Muscle of leg (tissue), 11 donors: ENCODE results near the gene PCDH9. TPM values are rescaled to one million over a fixed set of nuclear protein-coding genes. Genes with fewer than 3 reads are reported as not detected.
"Not testable (repeated sequence)": the region's sequence is repeated elsewhere in the genome, so short reads cannot be mapped to it uniquely, and the experiment has no call there.

ENCODE experiments used
- DNase-seq: peaks from one replicate; pipeline ENCODE4 v3.0.0; 2013
- H3K27ac ChIP-seq: one replicate; pipeline ENCODE4 v1.5.1; 2013; ENCODE audit warnings: mild to moderate bottlenecking, low read length, control low read depth
- H3K27me3 ChIP-seq: one replicate; pipeline ENCODE4 v1.6.1; 2013; ENCODE audit warnings: low read length; ENCODE audit not compliant: control insufficient read depth, insufficient read depth
- H3K36me3 ChIP-seq: one replicate; pipeline ENCODE4 v1.6.1; 2013; ENCODE audit warnings: low read length; ENCODE audit not compliant: control insufficient read depth, insufficient read depth
- H3K4me1 ChIP-seq: one replicate; pipeline ENCODE4 v1.6.1; 2013; ENCODE audit warnings: low read length; ENCODE audit not compliant: control insufficient read depth, insufficient read depth
- H3K4me3 ChIP-seq: one replicate; pipeline ENCODE4 v1.5.1; 2013; ENCODE audit warnings: low read length, control low read depth
- H3K9me3 ChIP-seq: replicated peaks from 2 replicates; pipeline ENCODE4 v1.6.1; 2013; ENCODE audit warnings: low read depth, low read length; ENCODE audit not compliant: control insufficient read depth
- WGBS: methylation state at CpG from one replicate; pipeline ENCODE4 v1.1.5; 2013; ENCODE audit warnings: missing lambda C conversion rate; ENCODE audit not compliant: insufficient coverage; 5-methylcytosine and 5-hydroxymethylcytosine counted together
- polyA plus RNA-seq, 8 donors: library from polyadenylated mRNA; unstranded; fragments of 120-200 nt; gene quantifications; one replicate each; pipeline versions ENCODE4 v1.2.1 to v1.2.3, GENCODE V29; 2013; ENCODE audit warnings: inconsistent platforms in 1 of 8, low replicate concordance in 1 of 8; ENCODE audit not compliant: insufficient read length in 8 of 8, insufficient read depth in 1 of 8
- total RNA-seq: library from RNA; stranded (reverse); fragments of 120-200 nt; gene quantifications from one replicate; pipeline ENCODE4 v1.2.4, GENCODE V29; 2013

Gene PCDH9
- total and polyA plus RNA-seq, 9 donors = 1.7 to 8.3 (median 3.1) TPM

DNA sequence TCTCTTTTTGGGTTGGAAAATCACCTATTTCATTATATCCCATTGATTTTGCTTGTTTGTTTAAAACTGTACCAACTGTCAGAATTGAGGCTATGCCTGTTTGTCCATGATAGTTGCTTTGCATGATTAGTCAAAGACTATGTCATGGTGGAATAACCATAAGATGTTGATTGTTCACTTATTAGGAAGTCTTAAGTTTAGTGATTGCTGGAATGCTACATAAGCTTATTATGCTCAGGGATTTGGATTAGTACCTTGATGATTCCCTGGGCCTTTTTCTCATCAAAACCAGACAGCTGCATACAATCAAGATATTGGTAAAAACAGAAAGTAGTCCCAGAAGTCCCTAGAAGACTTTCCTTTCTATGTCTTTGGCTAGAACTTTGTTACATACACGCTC is 954.7 kb downstream of the PCDH9 start:
- WGBS = no CpG with 5 or more reads among the region's 1 CpG
- H3K27ac ChIP-seq = no peak overlapping the region
- H3K4me3 ChIP-seq = no peak overlapping the region
- no peaks in the 10 kb centered on the region for H3K4me1 ChIP-seq
- H3K27me3 ChIP-seq = no peaks in the 10 kb centered on the region
- DNase-seq = no peak
- H3K36me3 ChIP-seq = no peaks in the 10 kb centered on the region
- peaks cover 7% of the 10 kb centered on the region for H3K9me3 ChIP-seq

DNA sequence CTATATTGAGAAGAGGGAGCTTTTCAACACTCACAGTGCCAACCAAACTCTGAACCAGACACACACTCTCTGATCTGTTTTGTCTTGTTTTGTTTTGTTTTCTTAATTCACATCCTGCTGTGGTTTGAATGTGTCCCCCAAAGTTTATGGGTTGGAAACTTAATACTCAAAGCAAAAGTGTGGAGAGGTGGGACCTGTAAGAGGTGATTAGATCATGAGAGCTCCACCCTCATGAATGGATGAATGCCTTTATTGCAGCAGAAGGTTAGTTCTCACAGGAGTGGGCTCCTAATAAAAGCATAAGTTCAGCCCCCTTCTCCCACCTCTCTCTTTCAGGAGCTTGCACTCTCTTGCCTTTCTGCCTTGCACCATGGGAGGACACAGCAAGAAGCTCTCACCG is 957.1 kb downstream of the PCDH9 start:
- peaks cover 7% of the 10 kb centered on the region for H3K9me3 ChIP-seq
- H3K4me3 ChIP-seq = no peak overlapping the region
- no CpG with 5 or more reads among the region's 1 CpG for WGBS
- no peaks in the 10 kb centered on the region for H3K36me3 ChIP-seq
- DNase-seq = no peak
- H3K4me1 ChIP-seq = no peaks in the 10 kb centered on the region
- H3K27me3 ChIP-seq = no peaks in the 10 kb centered on the region
- H3K27ac ChIP-seq = no peak overlapping the region

DNA sequence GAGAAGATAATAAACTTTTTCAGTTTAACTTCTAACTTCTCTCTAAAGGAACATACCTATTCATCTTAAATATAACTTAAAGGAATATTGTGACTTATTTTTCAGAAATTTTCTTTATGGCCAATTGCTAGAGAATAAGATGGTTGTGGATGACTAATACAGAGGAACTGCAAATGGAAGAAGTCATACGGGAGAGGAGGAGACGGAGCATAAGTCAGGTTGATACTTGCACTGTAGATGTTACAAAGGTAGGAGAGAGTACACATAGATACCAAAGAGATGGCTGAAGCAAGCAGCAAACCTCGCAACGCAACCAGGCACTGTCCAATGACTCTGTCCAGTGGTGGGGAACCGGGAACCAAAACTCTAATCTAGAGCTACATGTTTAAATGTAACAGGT is 963.4 kb downstream of the PCDH9 start:
- Histone ChIP-seq H3K27me3 (no peaks in the 10 kb centered on the region), H3K36me3 (no peaks in the 10 kb centered on the region), H3K9me3 (no peaks in the 10 kb centered on the region), H3K4me1 (no peaks in the 10 kb centered on the region), H3K27ac (no peak overlapping the region), H3K4me3 (no peak overlapping the region)
- DNase-seq = no peak
- WGBS = 78% methylated on average over 2 of the region's 5 CpGs

DNA sequence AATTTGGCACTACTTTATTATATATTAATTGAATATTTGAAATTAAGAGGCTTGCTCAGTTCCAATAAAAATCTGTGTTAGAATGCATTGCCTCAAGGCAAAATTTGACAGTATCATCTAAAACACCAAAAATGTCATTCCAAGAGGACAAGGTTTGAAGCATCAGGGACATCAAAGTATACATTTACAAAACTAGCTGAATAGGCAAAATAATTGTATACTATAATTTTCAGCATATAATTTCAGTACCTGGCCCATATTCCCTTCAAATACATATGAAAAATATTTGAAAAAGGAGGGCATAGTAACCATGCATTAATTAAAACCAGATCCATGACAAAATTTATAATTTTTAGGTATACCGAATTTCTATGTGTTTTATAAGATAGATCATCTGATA is 963.8 kb downstream of the PCDH9 start:
- no peak overlapping the region for H3K4me3 ChIP-seq
- no peaks in the 10 kb centered on the region for H3K36me3 ChIP-seq
- H3K27me3 ChIP-seq = no peaks in the 10 kb centered on the region
- WGBS = no CpG with 5 or more reads among the region's 1 CpG
- no peaks in the 10 kb centered on the region for H3K4me1 ChIP-seq
- no peak overlapping the region for H3K27ac ChIP-seq
- no peaks in the 10 kb centered on the region for H3K9me3 ChIP-seq
- no peak for DNase-seq

DNA sequence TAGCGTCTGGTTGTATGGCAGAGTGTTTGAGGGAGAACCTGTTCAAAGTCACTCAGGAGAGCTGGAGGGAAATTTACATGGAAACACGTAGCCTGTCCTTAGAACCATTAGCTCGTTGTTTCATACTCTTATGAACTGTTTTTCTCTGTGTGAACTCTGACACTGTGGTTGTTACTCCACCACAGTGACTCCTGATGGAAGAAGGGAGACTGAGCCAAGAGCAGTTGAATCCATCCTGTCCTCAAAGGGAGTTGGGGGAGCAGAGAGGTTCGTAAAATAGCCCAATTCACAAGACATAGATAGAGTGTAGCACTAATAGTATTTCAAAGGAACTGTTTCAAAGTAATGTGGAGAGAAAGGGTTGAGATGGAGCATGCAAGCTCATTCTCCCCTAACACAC is 964.8 kb downstream of the PCDH9 start:
- H3K4me1 ChIP-seq = no peaks in the 10 kb centered on the region
- no peak overlapping the region for H3K27ac ChIP-seq
- DNase-seq = no peak

DNA sequence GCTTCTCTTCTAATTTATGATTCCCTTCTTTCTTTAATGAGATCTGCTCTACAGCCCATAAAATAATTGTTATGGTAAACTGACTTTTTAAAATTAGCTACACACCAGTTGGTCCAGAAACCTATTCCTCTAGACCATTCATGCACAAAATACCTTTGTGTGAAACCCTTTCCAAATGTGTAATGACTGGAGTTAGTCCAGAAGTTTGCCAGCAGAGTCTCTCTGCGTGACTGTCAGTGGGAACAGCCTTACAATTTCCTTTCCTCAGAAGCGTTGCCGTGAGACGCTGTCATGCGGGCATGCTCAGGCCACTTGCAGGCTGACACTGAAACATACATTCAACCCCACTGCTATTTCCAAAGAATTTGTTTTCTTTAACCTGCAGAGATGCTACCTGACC is 965.2 kb downstream of the PCDH9 start:
- no peaks in the 10 kb centered on the region for H3K36me3 ChIP-seq
- WGBS = 39% methylated on average over 4 of the region's 5 CpGs
- H3K27ac ChIP-seq = no peak overlapping the region
- H3K4me3 ChIP-seq = no peak overlapping the region
- no peaks in the 10 kb centered on the region for H3K27me3 ChIP-seq
- no peaks in the 10 kb centered on the region for H3K9me3 ChIP-seq
- no peaks in the 10 kb centered on the region for H3K4me1 ChIP-seq
- DNase-seq = no peak

More for the DNA sequence above, 964.8 kb downstream of the PCDH9 start:
- WGBS = 100% methylated on average over 1 of the region's 4 CpGs
- Histone ChIP-seq H3K9me3 (no peaks in the 10 kb centered on the region), H3K27me3 (no peaks in the 10 kb centered on the region), H3K4me3 (no peak overlapping the region), H3K36me3 (no peaks in the 10 kb centered on the region)

DNA sequence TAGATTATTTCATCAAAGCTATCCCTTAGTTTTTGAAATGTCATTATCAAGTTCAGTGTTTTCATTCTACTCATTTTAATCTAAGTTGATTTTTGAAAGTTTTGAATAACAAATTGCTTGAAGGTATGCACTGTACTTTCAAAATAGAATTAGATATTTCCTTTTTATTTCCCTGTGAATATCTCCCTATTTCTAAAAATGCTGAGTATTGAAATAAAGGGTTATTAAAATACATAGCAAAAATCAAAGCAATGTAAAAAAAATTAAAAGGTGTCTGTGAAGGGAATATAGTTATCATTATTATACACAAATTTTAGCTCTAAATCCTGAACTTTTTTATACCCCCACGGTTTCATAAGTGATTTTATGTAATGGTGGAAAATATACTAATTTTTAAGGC is 967.8 kb downstream of the PCDH9 start:
- H3K27me3 ChIP-seq = no peaks in the 10 kb centered on the region
- no peaks in the 10 kb centered on the region for H3K9me3 ChIP-seq
- H3K4me3 ChIP-seq = no peak overlapping the region
- no CpG with 5 or more reads among the region's 1 CpG for WGBS
- no peaks in the 10 kb centered on the region for H3K36me3 ChIP-seq
- no peak overlapping the region for H3K27ac ChIP-seq
- H3K4me1 ChIP-seq = no peaks in the 10 kb centered on the region
- DNase-seq = no peak

DNA sequence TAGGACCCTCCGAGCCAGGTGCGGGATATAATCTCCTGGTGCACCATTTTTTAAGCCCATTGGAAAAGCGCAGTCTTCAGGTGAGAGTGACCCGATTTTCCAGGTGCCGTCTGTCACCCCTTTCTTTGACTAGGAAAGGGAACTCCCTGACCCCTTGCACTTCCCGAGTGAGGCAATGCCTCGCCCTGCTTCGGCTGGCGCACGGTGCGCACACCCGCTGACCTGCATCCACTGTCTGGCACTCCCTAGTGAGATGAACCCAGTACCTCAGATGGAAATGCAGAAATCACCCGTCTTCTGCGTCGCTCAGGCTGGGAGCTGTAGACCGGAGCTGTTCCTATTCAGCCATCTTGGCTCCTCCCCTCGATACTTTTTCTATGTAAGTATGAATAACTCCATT is 970.7 kb downstream of the PCDH9 start:
- WGBS = 100% methylated on average over 2 of the region's 17 CpGs
- H3K36me3 ChIP-seq, H3K4me1 ChIP-seq, H3K27ac ChIP-seq, H3K4me3 ChIP-seq, DNase-seq, H3K27me3 ChIP-seq, H3K9me3 ChIP-seq: not testable (repeated sequence)
